Panc1 (cell line): ENCODE data around the gene DPAGT1. TPM values are rescaled to one million over a fixed set of nuclear protein-coding genes. Genes with fewer than 3 reads are reported as not detected.

Experiments
- ATAC-seq: fragments of 200-7000 bp; cut with Tn5 transposase; 2 replicates; pipeline ENCODE4 v1.9.1; 2020; ENCODE audit warnings: mild to moderate bottlenecking, moderate library complexity
- BruUV-seq: library from RNA; stranded (reverse); fragments of 400-500 nt; replicated peaks from 2 replicates; lab custom pipeline; 2021; lab: Mats Ljungman, UMichigan
- CTCF ChIA-PET: fragments of 300-600 bp; sonication (Branson Sonifier 250); formaldehyde crosslinking; loops from one replicate; lab custom pipeline; 2022; ENCODE audit warnings: antibody characterized with exemption; lab: Charles Lee
- POLR2A ChIA-PET: fragments of 300-600 bp; sonication (Branson Sonifier 250); formaldehyde crosslinking; loops from one replicate; lab custom pipeline; 2022; ENCODE audit warnings: antibody characterized with exemption; lab: Charles Lee
- DNase-seq: peaks from one replicate; pipeline ENCODE4 v3.0.0-alpha.2; 2010; ENCODE audit warnings: low read depth, low spot score
- H3K27ac ChIP-seq: 2 replicates; pipeline ENCODE4 v1.5.1; 2011; ENCODE audit warnings: mild to moderate bottlenecking, low read length, inconsistent platforms
- H3K27me3 ChIP-seq: fragments of 200-500 bp; sonication (Bioruptor generic); 2 replicates; pipeline ENCODE4 v1.6.0; 2014; ENCODE audit warnings: low read length, inconsistent platforms; ENCODE audit not compliant: control insufficient read depth, insufficient read depth
- H3K36me3 ChIP-seq: fragments of 200-500 bp; sonication (Bioruptor generic); 2 replicates; pipeline ENCODE4 v1.5.1; 2014; ENCODE audit warnings: inconsistent platforms, mild to moderate bottlenecking, low read length, moderate library complexity; ENCODE audit not compliant: control insufficient read depth, insufficient read depth
- H3K4me1 ChIP-seq: 2 replicates; pipeline ENCODE4 v1.5.1; 2011; ENCODE audit warnings: inconsistent platforms, mild to moderate bottlenecking, low read length, moderate library complexity; ENCODE audit not compliant: control insufficient read depth, insufficient read depth
- H3K4me3 ChIP-seq, 2 experiments: 2 replicates each; pipeline ENCODE4 v1.5.1; 2011 to 2012; ENCODE audit warnings: low read depth in 2 of 2, low read length in 2 of 2, mild to moderate bottlenecking in 2 of 2, inconsistent platforms in 1 of 2, moderate library complexity in 1 of 2
- H3K9me3 ChIP-seq: fragments of 200-500 bp; sonication (Bioruptor generic); 2 replicates; pipeline ENCODE4 v1.5.1; 2014; ENCODE audit warnings: low read depth, mild to moderate bottlenecking, inconsistent platforms, low read length, moderate library complexity; ENCODE audit not compliant: control insufficient read depth, insufficient read depth
- POLR2AphosphoS5 ChIP-seq: IDR thresholded peaks from 2 replicates; pipeline ENCODE4 v1.6.1; 2012; ENCODE audit warnings: mild to moderate bottlenecking, low read depth, low read length, moderate library complexity
- SIN3A ChIP-seq: IDR thresholded peaks from 2 replicates; pipeline ENCODE4 v1.6.1; 2012; ENCODE audit warnings: low read depth, mild to moderate bottlenecking, low read length, moderate library complexity, borderline replicate concordance; ENCODE audit not compliant: insufficient read depth
- TCF7L2 ChIP-seq: IDR thresholded peaks from 2 replicates; pipeline ENCODE4 v1.6.1; 2011; ENCODE audit warnings: mild to moderate bottlenecking, low read depth, low read length, inconsistent platforms
- in situ Hi-C: cut with HindIII; loops from 2 replicates; pipeline ENCODE4 v1.10.0; 2016; ENCODE audit warnings: low sequenced_read_pairs, low pct_unique_long_range_greater_than_20kb
- intact Hi-C: fragments of 100-400 bp; cut with micrococcal nuclease; formaldehyde crosslinking; loops from one replicate; pipeline ENCODE4 v1.10.0; 2022; ENCODE audit not compliant: unreplicated experiment
- total RNA-seq: library from RNA; stranded (reverse); gene quantifications from one replicate; pipeline ENCODE4 v1.2.1, GENCODE V29; 2021; ENCODE audit not compliant: unreplicated experiment
- TF ChIP-seq, protein P1 (sequence below): fragments of 450-650 bp; IDR thresholded peaks from 2 replicates; pipeline ENCODE4 v1.5.1; 2017; ENCODE audit warnings: mild to moderate bottlenecking
- TF ChIP-seq, protein P2 (sequence below), 2 experiments: IDR thresholded peaks; 2 replicates each; pipeline ENCODE4 v1.6.1; 2011 to 2012; ENCODE audit warnings: low read depth in 2 of 2, control low read depth in 1 of 2, low read length in 1 of 2, mild to moderate bottlenecking in 1 of 2, moderate library complexity in 1 of 2; ENCODE audit not compliant: insufficient read depth in 1 of 2

DPAGT1 gene
- total RNA-seq, 1 experiment from 2014 or later: 72.1 TPM

- DNase-seq (no peak), ATAC-seq (peak; percentile 62)
- POLR2A ChIA-PET: interaction anchor here (0.6 to 0.8 kb wide), 6 partner anchors 9 to 309 kb away, joined by 3 to 10 read pairs (median 5); no protein-coding TSS in a partner anchor
- CTCF ChIA-PET: interaction anchor here (0.7 to 1.7 kb wide), 4 partner anchors 25 to 237 kb away, joined by 3 to 16 read pairs (median 4); no protein-coding TSS in a partner anchor
- intact Hi-C loops: loop anchor here (2.0 kb wide), 1 partner anchor 222 kb away; no protein-coding TSS in a partner anchor
- H3K4me1 ChIP-seq: peaks cover 14% of the 10 kb centered on the region
- TSS peak; percentile 80 for BruUV-seq
- peak overlapping the region; percentile 87 to 90 for H3K4me3 ChIP-seq
- TF ChIP-seq SIN3A (0 out of 2 replicates have a peak, but pooled peaks have one; percentile 54), POLR2AphosphoS5 (no peak)
- TF ChIP-seq, protein P1, sequence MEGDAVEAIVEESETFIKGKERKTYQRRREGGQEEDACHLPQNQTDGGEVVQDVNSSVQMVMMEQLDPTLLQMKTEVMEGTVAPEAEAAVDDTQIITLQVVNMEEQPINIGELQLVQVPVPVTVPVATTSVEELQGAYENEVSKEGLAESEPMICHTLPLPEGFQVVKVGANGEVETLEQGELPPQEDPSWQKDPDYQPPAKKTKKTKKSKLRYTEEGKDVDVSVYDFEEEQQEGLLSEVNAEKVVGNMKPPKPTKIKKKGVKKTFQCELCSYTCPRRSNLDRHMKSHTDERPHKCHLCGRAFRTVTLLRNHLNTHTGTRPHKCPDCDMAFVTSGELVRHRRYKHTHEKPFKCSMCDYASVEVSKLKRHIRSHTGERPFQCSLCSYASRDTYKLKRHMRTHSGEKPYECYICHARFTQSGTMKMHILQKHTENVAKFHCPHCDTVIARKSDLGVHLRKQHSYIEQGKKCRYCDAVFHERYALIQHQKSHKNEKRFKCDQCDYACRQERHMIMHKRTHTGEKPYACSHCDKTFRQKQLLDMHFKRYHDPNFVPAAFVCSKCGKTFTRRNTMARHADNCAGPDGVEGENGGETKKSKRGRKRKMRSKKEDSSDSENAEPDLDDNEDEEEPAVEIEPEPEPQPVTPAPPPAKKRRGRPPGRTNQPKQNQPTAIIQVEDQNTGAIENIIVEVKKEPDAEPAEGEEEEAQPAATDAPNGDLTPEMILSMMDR: no peak
- in situ Hi-C loops: no loop called here
- H3K27me3 ChIP-seq: no peaks in the 10 kb centered on the region
- H3K36me3 ChIP-seq: 0 out of 2 replicates have a peak, but pooled peaks cover 6% of the 10 kb centered on the region
- peak overlapping the region; percentile 99 for H3K27ac ChIP-seq
- no peaks in the 10 kb centered on the region for H3K9me3 ChIP-seq
Measured at GRCh38 chr11:119100994-119101758, 477 bp downstream of the DPAGT1 start.

- Histone ChIP-seq H3K9me3 (no peaks in the 10 kb centered on the region), H3K36me3 (0 out of 2 replicates have a peak, but pooled peaks cover 6% of the 10 kb centered on the region), H3K27me3 (no peaks in the 10 kb centered on the region), H3K4me3 (peak overlapping the region; percentile 87 to 90), H3K4me1 (peaks cover 16% of the 10 kb centered on the region), H3K27ac (peak overlapping the region; percentile 99)
- CTCF ChIA-PET: no interaction called here
- BruUV-seq: no TSS peak
- POLR2A ChIA-PET: interaction anchor here (0.6 kb wide), 1 partner anchor 27 kb away, joined by 11 read pairs; no protein-coding TSS in a partner anchor
- peak; percentile 51 for DNase-seq
- in situ Hi-C loops (no loop called here), intact Hi-C loops (loop anchor here (2.0 kb wide), 1 partner anchor 222 kb away; no protein-coding TSS in a partner anchor)
- no peak for ATAC-seq
- TF ChIP-seq, protein P1: peak; percentile 88
- TF ChIP-seq TCF7L2: no peak
Measured at GRCh38 chr11:119100246-119100970, 1.2 kb downstream of the DPAGT1 start.

GRCh38 chr11:119099711-119100110, 1.9 kb downstream of the DPAGT1 start:
- no peaks in the 10 kb centered on the region for H3K9me3 ChIP-seq
- ATAC-seq (no peak), DNase-seq (no peak)
- H3K27me3 ChIP-seq: no peaks in the 10 kb centered on the region
- CTCF ChIA-PET: interaction anchor here (0.6 kb wide), 1 partner anchor 239 kb away, joined by 6 read pairs; no protein-coding TSS in a partner anchor
- BruUV-seq: no TSS peak
- POLR2A ChIA-PET: interaction anchor here (0.6 kb wide), 1 partner anchor 28 kb away, joined by 11 read pairs; no protein-coding TSS in a partner anchor
- in situ Hi-C loops (no loop called here), intact Hi-C loops (loop anchor here (2.0 kb wide), 1 partner anchor 223 kb away; no protein-coding TSS in a partner anchor)
- H3K36me3 ChIP-seq: 0 out of 2 replicates have a peak, but pooled peaks cover 6% of the 10 kb centered on the region
- TF ChIP-seq TCF7L2 (no peak), SIN3A (no peak), POLR2AphosphoS5 (no peak)
- TF ChIP-seq, protein P2, sequence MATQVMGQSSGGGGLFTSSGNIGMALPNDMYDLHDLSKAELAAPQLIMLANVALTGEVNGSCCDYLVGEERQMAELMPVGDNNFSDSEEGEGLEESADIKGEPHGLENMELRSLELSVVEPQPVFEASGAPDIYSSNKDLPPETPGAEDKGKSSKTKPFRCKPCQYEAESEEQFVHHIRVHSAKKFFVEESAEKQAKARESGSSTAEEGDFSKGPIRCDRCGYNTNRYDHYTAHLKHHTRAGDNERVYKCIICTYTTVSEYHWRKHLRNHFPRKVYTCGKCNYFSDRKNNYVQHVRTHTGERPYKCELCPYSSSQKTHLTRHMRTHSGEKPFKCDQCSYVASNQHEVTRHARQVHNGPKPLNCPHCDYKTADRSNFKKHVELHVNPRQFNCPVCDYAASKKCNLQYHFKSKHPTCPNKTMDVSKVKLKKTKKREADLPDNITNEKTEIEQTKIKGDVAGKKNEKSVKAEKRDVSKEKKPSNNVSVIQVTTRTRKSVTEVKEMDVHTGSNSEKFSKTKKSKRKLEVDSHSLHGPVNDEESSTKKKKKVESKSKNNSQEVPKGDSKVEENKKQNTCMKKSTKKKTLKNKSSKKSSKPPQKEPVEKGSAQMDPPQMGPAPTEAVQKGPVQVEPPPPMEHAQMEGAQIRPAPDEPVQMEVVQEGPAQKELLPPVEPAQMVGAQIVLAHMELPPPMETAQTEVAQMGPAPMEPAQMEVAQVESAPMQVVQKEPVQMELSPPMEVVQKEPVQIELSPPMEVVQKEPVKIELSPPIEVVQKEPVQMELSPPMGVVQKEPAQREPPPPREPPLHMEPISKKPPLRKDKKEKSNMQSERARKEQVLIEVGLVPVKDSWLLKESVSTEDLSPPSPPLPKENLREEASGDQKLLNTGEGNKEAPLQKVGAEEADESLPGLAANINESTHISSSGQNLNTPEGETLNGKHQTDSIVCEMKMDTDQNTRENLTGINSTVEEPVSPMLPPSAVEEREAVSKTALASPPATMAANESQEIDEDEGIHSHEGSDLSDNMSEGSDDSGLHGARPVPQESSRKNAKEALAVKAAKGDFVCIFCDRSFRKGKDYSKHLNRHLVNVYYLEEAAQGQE (IDR thresholded peaks at IDR 0.05; ENCODE audit: insufficient read depth in 1 of 2, low read depth in 2 of 2, low read length in 1 of 2): no peak
- TF ChIP-seq, protein P1: no peak
- H3K4me1 ChIP-seq: peaks cover 16% of the 10 kb centered on the region
- peak overlapping the region; percentile 99; the same call in 1 of the 2 replicates for H3K27ac ChIP-seq
- H3K4me3 ChIP-seq: no peak overlapping the region
